Measurements from ENCODE around the gene CRTC2.

Gene CRTC2

GRCh38 chr1:153946622-153947241 is 11.7 kb downstream of the CRTC2 start, which contains the start of gene DENND4B:
TSS of gene DENND4B (minus strand) at chr1:153946718. CDS start at chr1:153944374, 2,344 bp downstream.
- DNase-seq (ENCODE audit: low read depth, low spot score) = no peak

- DNase-seq (ENCODE audit: low read depth, low spot score) = no peak
Observed at GRCh38 chr1:153945795-153946621, 12.4 kb downstream of the CRTC2 start.

- DNase-seq (ENCODE audit: low read depth, low spot score) = no peak
Observed at GRCh38 chr1:153945131-153945794, 13.1 kb downstream of the CRTC2 start.

GRCh38 chr1:153944827-153945117 is 13.6 kb downstream of the CRTC2 start:
- DNase-seq (ENCODE audit: low read depth, low spot score) = no peak

- DNase-seq (ENCODE audit: low read depth, low spot score) = no peak
Observed at GRCh38 chr1:153944005-153944826, 14.2 kb downstream of the CRTC2 start.

GRCh38 chr1:153942766-153943549 is 15.5 kb downstream of the CRTC2 start:
- DNase-seq (ENCODE audit: low read depth, low spot score) = no peak

GRCh38 chr1:153941826-153942725 is 16.3 kb downstream of the CRTC2 start:
- no peak for DNase-seq (ENCODE audit: low read depth, low spot score)

- no peak for DNase-seq (ENCODE audit: low read depth, low spot score)
Observed at GRCh38 chr1:153940756-153941155, 17.7 kb downstream of the CRTC2 start.

- no peak for DNase-seq (ENCODE audit: low read depth, low spot score)
Observed at GRCh38 chr1:153939476-153939875, 18.9 kb downstream of the CRTC2 start.

GRCh38 chr1:153938996-153939395 is 19.4 kb downstream of the CRTC2 start:
- no peak for DNase-seq (ENCODE audit: low read depth, low spot score)

- DNase-seq (ENCODE audit: low read depth, low spot score) = no peak
Observed at GRCh38 chr1:153937331-153937730, 21.1 kb downstream of the CRTC2 start.

- no peak for DNase-seq (ENCODE audit: low read depth, low spot score)
Observed at GRCh38 chr1:153936011-153936802, 22.2 kb downstream of the CRTC2 start.

- no peak for DNase-seq (ENCODE audit: low read depth, low spot score)
Observed at GRCh38 chr1:153934746-153935145, 23.7 kb downstream of the CRTC2 start.

- no peak for DNase-seq (ENCODE audit: low read depth, low spot score)
Observed at GRCh38 chr1:153933955-153934354, 24.5 kb downstream of the CRTC2 start.

- DNase-seq (ENCODE audit: low read depth, low spot score) = no peak
Observed at GRCh38 chr1:153933430-153933829, 25.0 kb downstream of the CRTC2 start.

GRCh38 chr1:153932156-153933131 is 26.0 kb downstream of the CRTC2 start:
- DNase-seq (ENCODE audit: low read depth, low spot score) = no peak

GRCh38 chr1:153929981-153930948 is 28.1 kb downstream of the CRTC2 start:
- no peak for DNase-seq (ENCODE audit: low read depth, low spot score)
